Measurements from ENCODE around the gene CASTOR1. TPM values are rescaled to one million over a fixed set of nuclear protein-coding genes. Genes with fewer than 3 reads are reported as not detected.

Gene CASTOR1
- total RNA-seq, 4 donors from 2014 or later: 7.1 to 47.9 (median 21.0) TPM

- DNase-seq (ENCODE audit: low spot score) (no peak), ATAC-seq (ENCODE audit: low FRiP score) (peak; percentile 55)
- TF ChIP-seq, protein P1, sequence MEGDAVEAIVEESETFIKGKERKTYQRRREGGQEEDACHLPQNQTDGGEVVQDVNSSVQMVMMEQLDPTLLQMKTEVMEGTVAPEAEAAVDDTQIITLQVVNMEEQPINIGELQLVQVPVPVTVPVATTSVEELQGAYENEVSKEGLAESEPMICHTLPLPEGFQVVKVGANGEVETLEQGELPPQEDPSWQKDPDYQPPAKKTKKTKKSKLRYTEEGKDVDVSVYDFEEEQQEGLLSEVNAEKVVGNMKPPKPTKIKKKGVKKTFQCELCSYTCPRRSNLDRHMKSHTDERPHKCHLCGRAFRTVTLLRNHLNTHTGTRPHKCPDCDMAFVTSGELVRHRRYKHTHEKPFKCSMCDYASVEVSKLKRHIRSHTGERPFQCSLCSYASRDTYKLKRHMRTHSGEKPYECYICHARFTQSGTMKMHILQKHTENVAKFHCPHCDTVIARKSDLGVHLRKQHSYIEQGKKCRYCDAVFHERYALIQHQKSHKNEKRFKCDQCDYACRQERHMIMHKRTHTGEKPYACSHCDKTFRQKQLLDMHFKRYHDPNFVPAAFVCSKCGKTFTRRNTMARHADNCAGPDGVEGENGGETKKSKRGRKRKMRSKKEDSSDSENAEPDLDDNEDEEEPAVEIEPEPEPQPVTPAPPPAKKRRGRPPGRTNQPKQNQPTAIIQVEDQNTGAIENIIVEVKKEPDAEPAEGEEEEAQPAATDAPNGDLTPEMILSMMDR (IDR thresholded peaks at IDR 0.05): no peak
Measured at GRCh38 chr22:30238661-30239487, 50.4 kb downstream of the CASTOR1 start.

DNA sequence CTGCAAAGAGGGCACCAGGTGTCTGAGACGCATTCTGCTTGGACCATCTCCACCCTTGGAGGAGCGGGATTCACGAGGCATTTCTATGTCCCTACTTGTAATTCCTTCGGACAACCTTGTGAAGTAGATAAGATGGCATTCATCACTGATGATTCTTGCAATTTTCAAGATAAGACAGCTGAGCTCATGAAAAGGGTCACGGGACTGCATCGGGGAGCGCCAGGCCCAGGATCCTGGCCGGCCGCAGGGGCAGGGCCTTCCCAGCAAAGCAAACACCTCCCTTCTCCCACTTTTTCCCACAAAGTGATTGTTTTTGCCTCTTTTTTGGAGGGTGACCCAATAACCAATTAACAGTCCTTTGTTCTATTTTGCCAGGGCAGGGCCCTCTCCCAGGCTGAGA, 51.2 kb downstream of the CASTOR1 start:
- TF ChIP-seq, protein P1 (IDR thresholded peaks at IDR 0.05): no peak
- ATAC-seq (ENCODE audit: low FRiP score) (peak; percentile 2), DNase-seq (ENCODE audit: low spot score) (no peak)

- no peak for DNase-seq (ENCODE audit: low spot score)
- no peak for ATAC-seq (ENCODE audit: low FRiP score)
- TF ChIP-seq, protein P1 (IDR thresholded peaks at IDR 0.05): no peak
Measured at GRCh38 chr22:30236875-30237274, 52.4 kb downstream of the CASTOR1 start.

- DNase-seq (ENCODE audit: low spot score) (no peak), ATAC-seq (ENCODE audit: low FRiP score) (peak; percentile 58)
- TF ChIP-seq, protein P1 (IDR thresholded peaks at IDR 0.05): no peak
Measured at GRCh38 chr22:30235687-30236170, 53.6 kb downstream of the CASTOR1 start.

Other genes starting within 250 kb of the CASTOR1 start
- gene HORMAD2, start 209.0 kb downstream of the CASTOR1 start, total RNA-seq: not detected
- gene LIF, start 42.7 kb downstream of the CASTOR1 start, total RNA-seq: 10 to 100 TPM in 2 of 4 donors, 1 to 10 TPM in 2; 1.3 to 74.7 (median 24.4) TPM
- 10 to 100 TPM in 1 of 4 donors, 1 to 10 TPM in 3; 7.1 to 17.8 (median 8.6) TPM for gene OSM, start 22.7 kb downstream of the CASTOR1 start, total RNA-seq
- 10 to 100 TPM; 17.5 to 42.1 (median 26.0) TPM for gene TBC1D10A, start 37.4 kb upstream of the CASTOR1 start, total RNA-seq
- 10 to 100 TPM; 38.5 to 71.7 (median 60.4) TPM for gene SF3A1, start 67.4 kb upstream of the CASTOR1 start, total RNA-seq
- 1 to 10 TPM in 3 of 4 donors, under 1 TPM in 1; 0.95 to 2.7 (median 1.8) TPM for gene CCDC157, start 67.5 kb upstream of the CASTOR1 start, total RNA-seq
- 10 to 100 TPM in 3 of 4 donors, 1 to 10 TPM in 1; 6.7 to 16.9 (median 11.8) TPM for gene RNF215, start 97.9 kb upstream of the CASTOR1 start, total RNA-seq
- gene SEC14L2, start 107.5 kb upstream of the CASTOR1 start, total RNA-seq: 1 to 10 TPM; 3.0 to 8.8 (median 5.0) TPM
- gene MTFP1, start 136.3 kb upstream of the CASTOR1 start, total RNA-seq: 10 to 100 TPM; 11.2 to 14.7 (median 14.1) TPM
- gene SEC14L3, start 182.5 kb upstream of the CASTOR1 start, total RNA-seq: not detected
- under 1 TPM in 1 of 4 donors, not detected in 3; 0.46 TPM for gene SEC14L4, start 216.2 kb upstream of the CASTOR1 start, total RNA-seq